GM19328 (cell line): Measurements from ENCODE around the gene TOMM7.
"Not testable (repeated sequence)": the region's sequence is repeated elsewhere in the genome, so short reads cannot be mapped to it uniquely, and the experiment has no call there.

Experiments
- ATAC-seq: cut with Tn5 transposase; IDR thresholded peaks from one replicate; pipeline ENCODE4 v1.9.1; 2021; ENCODE audit warnings: mild to moderate bottlenecking, moderate library complexity; ENCODE audit not compliant: unreplicated experiment

TOMM7 gene

GRCh38 chr7:22826593-22826992 lies 3.9 kb upstream of the TOMM7 start:
- no peak for ATAC-seq

- no peak for ATAC-seq
Measured at GRCh38 chr7:22824760-22825159, 2.1 kb upstream of the TOMM7 start.

- no peak for ATAC-seq
Measured at GRCh38 chr7:22823142-22823497, 471 bp upstream of the TOMM7 start.

GRCh38 chr7:22821702-22822485 lies 755 bp downstream of the TOMM7 start:
- ATAC-seq, result no peak

- ATAC-seq, result no peak
Measured at GRCh38 chr7:22819476-22819875, 3.2 kb downstream of the TOMM7 start.

GRCh38 chr7:22814261-22815208 lies 8.1 kb downstream of the TOMM7 start:
- ATAC-seq, result no peak

- no peak for ATAC-seq
Measured at GRCh38 chr7:22812353-22812752, 10.3 kb downstream of the TOMM7 start.

GRCh38 chr7:22811746-22812280 lies 10.8 kb downstream of the TOMM7 start:
- no peak for ATAC-seq

- no peak for ATAC-seq
Measured at GRCh38 chr7:22810843-22811242, 11.8 kb downstream of the TOMM7 start.

GRCh38 chr7:22809902-22810642 lies 12.6 kb downstream of the TOMM7 start:
- ATAC-seq, result no peak

- no peak for ATAC-seq
Measured at GRCh38 chr7:22808140-22808539, 14.5 kb downstream of the TOMM7 start.

- no peak for ATAC-seq
Measured at GRCh38 chr7:22806752-22807151, 15.9 kb downstream of the TOMM7 start.

- ATAC-seq, result no peak
Measured at GRCh38 chr7:22805227-22805626, 17.4 kb downstream of the TOMM7 start.

GRCh38 chr7:22802831-22803230 lies 19.8 kb downstream of the TOMM7 start:
- ATAC-seq, result not testable (repeated sequence)

GRCh38 chr7:22802426-22802825 lies 20.2 kb downstream of the TOMM7 start:
- ATAC-seq, result no peak

GRCh38 chr7:22801912-22802311 lies 20.7 kb downstream of the TOMM7 start:
- no peak for ATAC-seq

- no peak for ATAC-seq
Measured at GRCh38 chr7:22799633-22800032, 23.0 kb downstream of the TOMM7 start.

GRCh38 chr7:22793593-22794462 lies 28.8 kb downstream of the TOMM7 start:
- ATAC-seq, result no peak

GRCh38 chr7:22791204-22792158 lies 31.2 kb downstream of the TOMM7 start:
- no peak for ATAC-seq
